Gastrocnemius medialis (tissue), 4 donors: ENCODE data around the gene RUSF1. TPM values are rescaled to one million over a fixed set of nuclear protein-coding genes. Genes with fewer than 3 reads are reported as not detected.
A peak's percentile ranks its signal among the peaks of the same experiment; 100 is the strongest.

Experiments used
- ATAC-seq, 2 donors: fragments of 150-250 bp; one replicate each; pipeline ENCODE4 v1.9.1; 2016
- DNase-seq, 2 donors: peaks; one replicate each; pipeline ENCODE4 v3.0.0-alpha.2; 2019
- H3K27ac ChIP-seq, 4 donors: fragments of 200-600 bp; sonication (generic); 1 replicate in 1 of 4; 2 replicates in 3 of 4; pipeline ENCODE4 v1.5.1; 2016 to 2018; ENCODE audit warnings: mild to moderate bottlenecking in 2 of 4, moderate library complexity in 1 of 4
- H3K27me3 ChIP-seq, 3 donors: fragments of 200-600 bp; sonication (generic) in 2 of 3; 1 replicate in 1 of 3; 2 replicates in 2 of 3; pipeline versions ENCODE4 v1.5.1 to v1.6.0; 2016 to 2019; ENCODE audit warnings: mild to moderate bottlenecking in 1 of 3, moderate library complexity in 1 of 3
- H3K36me3 ChIP-seq, 2 donors: fragments of 200-600 bp; sonication (generic) in 1 of 2; one replicate each; pipeline ENCODE4 v1.5.1; 2017 to 2018
- H3K4me1 ChIP-seq, 2 donors: fragments of 200-600 bp; sonication (generic) in 1 of 2; one replicate each; pipeline ENCODE4 v1.5.1; 2016 to 2017; ENCODE audit warnings: mild to moderate bottlenecking in 2 of 2
- H3K4me3 ChIP-seq, 4 donors: fragments of 200-600 bp; sonication (generic) in 3 of 4; 1 replicate in 1 of 4; 2 replicates in 3 of 4; pipeline ENCODE4 v1.5.1; 2016 to 2019; ENCODE audit warnings: mild to moderate bottlenecking in 2 of 4
- H3K9me3 ChIP-seq, 3 donors: fragments of 200-600 bp; sonication (generic) in 2 of 3; 1 replicate in 1 of 3; 2 replicates in 2 of 3; pipeline ENCODE4 v1.5.1; 2016 to 2019
- CTCF ChIP-seq, 5 experiments: fragments of 450-650 bp in 3 of 5; fragments of 200-600 bp in 2 of 5; sonication (generic) in 2 of 5; IDR thresholded peaks in 4 of 5; conservative IDR thresholded peaks in 1 of 5; 1 replicate in 4 of 5; 2 replicates in 1 of 5; pipeline ENCODE4 v1.5.1; 2016 to 2019; ENCODE audit warnings: antibody characterized with exemption in 5 of 5, mild to moderate bottlenecking in 3 of 5, moderate library complexity in 3 of 5
- POLR2A ChIP-seq, 2 donors: fragments of 450-650 bp; IDR thresholded peaks; one replicate each; pipeline ENCODE4 v1.6.1; 2017; ENCODE audit warnings: antibody characterized with exemption in 2 of 2, mild to moderate bottlenecking in 2 of 2, moderate library complexity in 2 of 2
- in situ Hi-C, 4 donors: fragments of 200-750 bp; cut with MboI; loops; one replicate each; pipeline versions ENCODE4 v1.15.0 to v1.8.0; 2017; ENCODE audit warnings: low sequenced_read_pairs in 4 of 4
- intact Hi-C: fragments of 100-400 bp; cut with DNase I; formaldehyde crosslinking; loops from one replicate; pipeline ENCODE4 v1.15.1; 2023; ENCODE audit warnings: low total_unique reads
- total RNA-seq, 4 donors: library from RNA; depleted of rRNA; stranded (reverse); fragments of >200 nt; gene quantifications; one replicate each; pipeline versions ENCODE4 v1.1.0 to v1.2.3, GENCODE V29; 2016

Gene RUSF1
- total RNA-seq, 4 donors from 2014 or later, result 6.7 to 15.1 (median 8.5) TPM

DNA sequence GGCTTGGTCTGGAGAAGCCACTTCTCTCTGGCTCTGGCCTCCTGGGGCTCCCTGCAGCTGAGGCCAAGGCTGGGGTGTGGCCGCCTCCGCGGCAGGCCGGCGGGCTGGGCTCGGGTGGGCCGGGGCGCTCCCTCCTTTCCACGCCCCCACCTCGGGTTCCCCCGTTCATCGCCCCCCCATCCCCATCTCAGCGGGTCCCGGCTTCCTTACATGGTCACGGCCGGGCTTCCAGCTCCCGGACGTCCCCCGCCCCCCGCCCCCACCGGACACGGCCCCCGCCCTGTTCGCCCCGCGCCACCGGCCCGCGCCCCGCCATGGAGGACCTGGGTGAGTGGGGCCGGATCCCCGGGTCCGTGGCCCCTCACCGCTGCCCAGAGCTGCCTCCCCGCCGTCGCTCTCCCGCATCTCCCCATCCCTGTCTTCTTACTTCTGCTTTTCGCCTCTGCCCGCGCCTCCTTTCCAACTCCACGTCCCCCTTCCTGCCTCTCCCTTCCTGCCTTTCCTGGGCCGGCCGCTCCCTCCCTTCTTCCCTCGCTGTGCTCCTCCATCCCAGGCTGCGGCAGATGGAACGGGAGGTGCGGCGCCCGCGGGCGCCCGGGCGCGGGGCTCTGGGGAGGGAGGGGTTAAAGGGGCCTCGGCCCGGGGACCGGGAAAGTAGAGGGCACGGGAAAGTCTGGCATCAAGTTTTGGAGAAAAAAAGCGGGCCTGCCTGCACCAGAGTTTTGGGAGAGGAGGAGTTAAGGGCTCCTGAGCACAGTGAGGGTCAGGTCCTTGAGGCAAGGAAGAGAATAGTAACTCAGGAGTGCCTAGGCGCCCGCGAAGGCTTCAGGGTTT is 36.1 kb downstream of the RUSF1 start, which contains the start of gene TGFB1I1:
Gene TGFB1I1, plus strand, starts transcription at position 278 of the 834 bp plus-strand sequence. Its CDS starts 37 bp downstream, at position 315.
- DNase-seq (no peak), ATAC-seq (peak in 1 of 2 donors; percentile 34)
- H3K36me3 ChIP-seq, result peaks cover 0 to 2% of the 10 kb centered on the region in 2 donors
- in situ Hi-C loops (no loop called here), intact Hi-C loops (loop anchor here (2.0 to 5.0 kb wide), 3 partner anchors 37 to 400 kb away; partner anchors contain the start of genes RUSF1 and ZNF267)
- peak within 1 kb of the TSS; percentile 63 to 76 (median 67) for H3K4me3 ChIP-seq
- no peaks in the 10 kb centered on the region for H3K9me3 ChIP-seq
- TF ChIP-seq CTCF (IDR thresholded peaks at IDR 0.05 in 4 of 5, conservative IDR thresholded peaks at IDR 0.05 in 1 of 5), result no peak
- TF ChIP-seq POLR2A (IDR thresholded peaks at IDR 0.05), result peak in 1 of 2 donors; percentile 7
- peaks cover 0 to 11% of the 10 kb centered on the region in 2 donors for H3K4me1 ChIP-seq
- H3K27ac ChIP-seq, result peak within 1 kb of the TSS; percentile 83 to 89 (median 87)
- H3K27me3 ChIP-seq, result peaks cover 4 to 17% (median 5%) of the 10 kb centered on the region in 3 donors

- Histone ChIP-seq H3K27ac (peak overlapping the region; percentile 83 to 89 (median 87)), H3K27me3 (peaks cover 0 to 9% (median 5%) of the 10 kb centered on the region in 3 donors), H3K36me3 (peaks cover 0 to 10% of the 10 kb centered on the region in 2 donors), H3K9me3 (no peaks in the 10 kb centered on the region), H3K4me3 (peak overlapping the region; percentile 63 to 76 (median 67)), H3K4me1 (peaks cover 0 to 11% of the 10 kb centered on the region in 2 donors)
- intact Hi-C loops (loop anchor here (5.0 kb wide), 2 partner anchors 241 to 401 kb away; partner anchors contain the start of gene ZNF267), in situ Hi-C loops (no loop called here)
- TF ChIP-seq POLR2A (IDR thresholded peaks at IDR 0.05) (no peak), CTCF (IDR thresholded peaks at IDR 0.05 in 4 of 5, conservative IDR thresholded peaks at IDR 0.05 in 1 of 5) (no peak)
- ATAC-seq (no peak), DNase-seq (no peak)
Observed at GRCh38 chr16:31471241-31471874, 36.8 kb downstream of the RUSF1 start.

- Histone ChIP-seq H3K27ac (peak overlapping the region; percentile 83 to 89 (median 87)), H3K27me3 (peaks cover 0 to 5% (median 3%) of the 10 kb centered on the region in 3 donors), H3K4me3 (no peak overlapping the region), H3K4me1 (peaks cover 0 to 11% of the 10 kb centered on the region in 2 donors), H3K9me3 (no peaks in the 10 kb centered on the region), H3K36me3 (peaks cover 0 to 17% of the 10 kb centered on the region in 2 donors)
- no peak for DNase-seq
- intact Hi-C loops (loop anchor here (5.0 kb wide), 2 partner anchors 242 to 402 kb away; partner anchors contain the start of gene ZNF267), in situ Hi-C loops (no loop called here)
- ATAC-seq, result no peak
- TF ChIP-seq CTCF (IDR thresholded peaks at IDR 0.05 in 4 of 5, conservative IDR thresholded peaks at IDR 0.05 in 1 of 5) (no peak), POLR2A (IDR thresholded peaks at IDR 0.05) (no peak)
Observed at GRCh38 chr16:31470615-31471014, 37.6 kb downstream of the RUSF1 start.

GRCh38 chr16:31467858-31468257 is 40.3 kb downstream of the RUSF1 start:
- ATAC-seq, result no peak
- Histone ChIP-seq H3K27ac (no peak overlapping the region), H3K4me1 (peaks cover 0 to 11% of the 10 kb centered on the region in 2 donors), H3K4me3 (no peak overlapping the region), H3K9me3 (no peaks in the 10 kb centered on the region), H3K36me3 (peaks cover 0 to 43% of the 10 kb centered on the region in 2 donors), H3K27me3 (peaks cover 0 to 4% (median 3%) of the 10 kb centered on the region in 3 donors)
- no peak for TF ChIP-seq CTCF (IDR thresholded peaks at IDR 0.05 in 4 of 5, conservative IDR thresholded peaks at IDR 0.05 in 1 of 5)
- TF ChIP-seq POLR2A (IDR thresholded peaks at IDR 0.05), result no peak
- no peak for DNase-seq
- intact Hi-C loops, result no loop called here
- in situ Hi-C loops, result no loop called here
